ES-I3 (cell line): ENCODE results near the gene GLIS1.

Experiments used
- H3K36me3 ChIP-seq: 2 replicates; pipeline ENCODE4 v1.6.1; 2013; ENCODE audit warnings: mild to moderate bottlenecking, low read length, control low read depth, moderate library complexity; ENCODE audit not compliant: insufficient read depth
- H3K4me1 ChIP-seq: 2 replicates; pipeline ENCODE4 v1.6.1; 2013; ENCODE audit warnings: mild to moderate bottlenecking, control low read depth, low read length; ENCODE audit not compliant: insufficient read depth
- H3K9ac ChIP-seq: 2 replicates; pipeline ENCODE4 v1.6.1; 2013; ENCODE audit warnings: low read depth, mild to moderate bottlenecking, low read length, moderate library complexity
- H3K9me3 ChIP-seq: 2 replicates; pipeline ENCODE4 v1.6.1; 2013; ENCODE audit warnings: mild to moderate bottlenecking, low read length, moderate library complexity; ENCODE audit not compliant: control insufficient read depth, insufficient read depth

GLIS1 gene

DNA sequence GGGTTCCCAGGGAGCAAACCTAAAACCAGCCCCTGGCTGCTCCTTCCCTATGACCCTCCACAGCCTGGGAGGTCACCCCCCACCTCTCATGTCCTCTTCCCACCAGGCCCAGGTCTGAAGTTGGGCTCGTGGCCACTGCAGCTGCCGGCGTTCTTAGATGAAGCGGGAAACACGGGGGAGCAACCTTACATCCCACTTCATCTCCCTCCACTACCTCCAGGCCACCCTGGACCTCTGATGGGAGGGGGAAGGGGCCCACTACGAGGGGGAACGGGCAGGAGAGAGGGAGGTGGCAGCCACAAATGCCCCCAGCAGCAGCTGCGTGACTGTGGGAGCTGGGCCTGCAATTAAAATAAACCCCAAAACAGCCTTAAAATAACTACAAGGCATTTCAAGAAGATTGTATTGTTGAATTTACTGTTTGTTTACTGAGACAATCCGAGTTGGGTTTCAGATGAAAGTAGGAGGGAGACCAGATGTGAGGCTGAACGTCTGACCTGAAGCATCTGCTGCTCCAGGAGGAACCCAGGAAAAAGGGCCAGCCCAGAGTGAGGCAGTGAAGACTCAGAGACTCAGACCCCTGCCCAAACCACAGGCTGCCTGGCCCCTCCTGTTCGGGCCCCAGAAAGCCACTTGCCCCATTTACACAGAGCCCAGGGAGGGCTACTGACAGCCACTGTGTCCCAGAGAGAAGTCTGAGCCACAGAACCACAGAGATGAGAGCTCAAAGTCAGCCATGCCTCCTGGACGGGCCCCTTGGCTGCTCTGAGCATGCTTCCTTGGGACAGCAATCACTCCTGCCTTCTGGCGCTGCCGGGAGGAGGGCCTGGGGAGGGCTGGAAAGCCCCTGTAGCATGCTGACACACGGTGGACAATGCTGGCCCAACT, 59.8 kb downstream of the GLIS1 start:
- Histone ChIP-seq H3K9ac (no peak overlapping the region), H3K9me3 (no peaks in the 10 kb centered on the region), H3K4me1 (peaks cover 6% of the 10 kb centered on the region), H3K36me3 (no peaks in the 10 kb centered on the region)

DNA sequence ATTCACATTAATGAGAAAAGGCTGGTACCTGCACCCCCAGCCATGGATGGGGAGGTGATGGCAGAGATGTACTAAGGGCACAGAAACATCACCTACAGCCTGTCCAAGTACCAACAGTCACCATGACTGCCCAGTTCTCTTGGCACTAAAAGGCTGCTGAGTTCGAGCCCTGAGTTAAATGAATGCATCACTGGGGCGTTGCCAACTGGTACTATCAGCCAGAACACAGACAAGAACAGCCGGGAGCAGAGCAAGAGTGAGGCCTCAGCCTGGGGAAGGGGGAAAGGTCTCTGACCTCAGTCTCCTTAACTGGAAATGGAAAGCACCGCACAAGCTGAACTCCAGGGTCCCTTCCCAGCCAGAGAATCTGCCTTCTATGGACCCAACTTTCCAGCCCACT, 60.5 kb downstream of the GLIS1 start:
- H3K4me1 ChIP-seq = peaks cover 7% of the 10 kb centered on the region
- no peaks in the 10 kb centered on the region for H3K36me3 ChIP-seq
- no peak overlapping the region for H3K9ac ChIP-seq
- H3K9me3 ChIP-seq = no peaks in the 10 kb centered on the region

DNA sequence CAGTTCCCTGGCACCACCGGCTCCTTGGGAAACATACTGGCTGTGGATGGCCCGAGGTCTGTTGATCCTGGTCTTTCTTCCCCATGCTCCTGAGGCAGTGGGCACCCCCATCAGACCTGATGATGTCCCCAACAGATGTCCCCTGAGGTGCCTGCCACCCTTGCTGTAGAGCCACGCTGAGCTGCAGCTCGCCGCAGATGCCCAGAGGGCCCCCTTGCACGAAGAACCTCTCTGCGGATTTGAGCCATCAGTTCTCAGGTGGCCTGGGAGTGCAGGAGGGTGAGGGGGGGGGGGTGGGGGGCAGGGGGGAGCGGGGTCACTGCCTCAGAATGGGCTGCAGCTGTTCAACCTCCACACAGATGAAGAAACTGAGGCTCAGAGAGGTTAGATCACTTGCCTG, 60.9 kb downstream of the GLIS1 start:
- no peak overlapping the region for H3K9ac ChIP-seq
- peaks cover 11% of the 10 kb centered on the region for H3K4me1 ChIP-seq
- H3K36me3 ChIP-seq = no peaks in the 10 kb centered on the region

DNA sequence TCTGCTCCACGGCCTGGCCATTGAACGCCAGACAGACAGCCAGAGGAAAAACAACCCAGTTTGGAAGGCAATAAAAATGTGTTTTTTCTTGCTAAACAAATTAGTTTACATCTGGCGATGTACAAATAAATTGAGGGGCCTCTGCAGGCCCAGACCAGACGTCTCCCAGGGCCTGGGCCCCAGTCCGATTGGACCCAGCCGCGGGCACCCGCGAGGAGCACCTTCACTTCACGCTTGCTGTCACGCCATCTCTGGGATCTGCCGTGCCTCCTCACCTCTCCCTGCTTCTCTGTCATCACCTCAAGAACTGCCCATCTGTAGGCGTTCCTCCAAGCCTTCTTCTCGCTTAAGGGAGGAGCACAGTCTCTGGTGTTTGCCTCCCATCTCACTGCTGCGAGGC, 61.5 kb downstream of the GLIS1 start:
- H3K9ac ChIP-seq = no peak overlapping the region
- H3K36me3 ChIP-seq = no peaks in the 10 kb centered on the region
- no peaks in the 10 kb centered on the region for H3K9me3 ChIP-seq
- peaks cover 11% of the 10 kb centered on the region for H3K4me1 ChIP-seq

More for the DNA sequence above, 60.9 kb downstream of the GLIS1 start:
- no peaks in the 10 kb centered on the region for H3K9me3 ChIP-seq

DNA sequence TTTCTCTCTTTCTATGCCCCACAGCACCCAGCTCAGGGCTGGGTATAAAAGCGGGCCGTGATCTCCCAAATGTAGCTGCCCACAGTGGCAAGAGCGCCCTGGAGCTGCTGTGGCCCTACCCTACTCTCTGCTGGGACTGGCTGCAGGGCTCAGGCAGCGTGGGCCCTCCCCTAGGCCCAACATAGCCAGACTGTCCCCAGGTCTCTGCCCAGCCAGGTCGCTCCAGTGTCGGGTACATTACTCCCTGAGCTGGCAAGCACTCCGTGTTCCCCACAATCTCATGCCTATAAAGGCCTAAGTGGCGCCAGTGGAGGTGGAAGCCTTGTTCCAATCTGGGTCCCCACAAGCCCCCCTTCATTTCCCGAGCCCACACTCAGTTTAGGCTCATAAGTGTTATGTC, 66.2 kb downstream of the GLIS1 start:
- Histone ChIP-seq H3K4me1 (0 out of 2 replicates have a peak, but pooled peaks cover 5% of the 10 kb centered on the region), H3K36me3 (no peaks in the 10 kb centered on the region), H3K9me3 (no peaks in the 10 kb centered on the region), H3K9ac (no peak overlapping the region)

DNA sequence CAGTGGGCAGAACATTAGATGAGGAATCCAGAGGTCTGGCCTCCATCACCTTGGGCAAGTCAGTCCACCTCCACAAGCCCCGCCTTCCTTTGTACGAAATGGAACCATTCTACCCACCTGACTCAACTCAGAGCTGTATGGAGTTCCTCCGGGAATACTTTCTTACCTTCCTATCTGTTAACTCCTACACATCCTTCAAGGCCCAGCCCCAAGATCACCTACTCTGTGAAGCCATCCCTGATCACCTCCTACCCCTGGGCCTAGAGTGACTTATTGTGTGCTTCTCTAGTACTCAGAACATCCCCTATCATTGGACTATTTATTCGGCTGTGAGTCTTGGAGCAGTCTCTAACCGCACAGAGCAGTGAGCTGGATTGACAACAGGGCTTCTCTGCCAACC, 66.7 kb downstream of the GLIS1 start:
- Histone ChIP-seq H3K36me3 (no peaks in the 10 kb centered on the region), H3K4me1 (0 out of 2 replicates have a peak, but pooled peaks cover 5% of the 10 kb centered on the region), H3K9me3 (no peaks in the 10 kb centered on the region), H3K9ac (no peak overlapping the region)

DNA sequence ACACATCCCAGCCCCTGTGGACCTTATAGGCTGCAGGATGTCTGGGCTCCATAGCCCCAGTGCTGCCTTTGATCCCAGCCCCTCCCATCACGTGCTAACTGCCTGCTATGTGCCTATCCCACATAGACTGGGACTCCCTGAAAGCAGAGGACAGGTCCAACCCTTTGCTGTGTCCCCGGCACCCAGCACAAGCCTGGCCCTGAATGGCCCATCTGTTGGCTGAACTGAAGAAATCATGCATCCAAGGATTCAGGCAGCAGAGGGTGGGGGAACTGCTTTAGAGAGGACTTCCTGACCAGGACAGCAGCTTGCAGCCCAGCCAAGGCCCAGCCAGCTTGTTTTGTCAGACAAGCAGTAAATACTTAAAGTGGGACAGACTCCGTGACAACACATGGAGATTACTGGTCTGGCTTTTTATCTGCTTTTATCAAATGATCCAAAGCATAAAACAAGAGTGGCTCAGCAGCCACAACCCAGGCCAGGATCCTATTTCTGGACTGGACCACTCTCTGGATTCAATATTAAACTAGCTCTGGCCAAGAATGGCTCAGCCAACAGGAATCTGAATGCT, 69.3 kb downstream of the GLIS1 start:
- no peaks in the 10 kb centered on the region for H3K9me3 ChIP-seq
- no peaks in the 10 kb centered on the region for H3K36me3 ChIP-seq
- 0 out of 2 replicates have a peak, but pooled peaks cover 5% of the 10 kb centered on the region for H3K4me1 ChIP-seq
- H3K9ac ChIP-seq = no peak overlapping the region

DNA sequence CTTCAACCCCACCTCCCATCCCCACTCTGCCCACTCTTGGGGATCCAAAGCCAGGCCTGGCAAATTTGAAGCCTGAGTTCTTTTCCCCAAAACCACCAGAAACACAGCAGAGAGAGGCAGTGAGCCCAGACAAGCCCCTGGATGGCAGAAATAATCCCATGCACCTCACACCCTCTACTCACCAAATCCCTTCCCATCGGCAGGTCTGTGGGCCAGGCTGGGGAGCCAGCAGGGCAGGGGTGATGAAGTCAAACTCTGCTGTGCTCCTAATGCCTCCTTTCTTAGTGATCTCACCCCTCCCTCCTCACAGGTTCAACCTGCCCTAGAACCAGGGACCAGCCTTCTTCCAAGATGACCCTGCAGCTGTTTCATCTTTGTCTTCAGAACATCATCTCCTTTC, 72.4 kb downstream of the GLIS1 start:
- H3K4me1 ChIP-seq = no peaks in the 10 kb centered on the region
- no peak overlapping the region for H3K9ac ChIP-seq
- H3K9me3 ChIP-seq = no peaks in the 10 kb centered on the region
- H3K36me3 ChIP-seq = no peaks in the 10 kb centered on the region

DNA sequence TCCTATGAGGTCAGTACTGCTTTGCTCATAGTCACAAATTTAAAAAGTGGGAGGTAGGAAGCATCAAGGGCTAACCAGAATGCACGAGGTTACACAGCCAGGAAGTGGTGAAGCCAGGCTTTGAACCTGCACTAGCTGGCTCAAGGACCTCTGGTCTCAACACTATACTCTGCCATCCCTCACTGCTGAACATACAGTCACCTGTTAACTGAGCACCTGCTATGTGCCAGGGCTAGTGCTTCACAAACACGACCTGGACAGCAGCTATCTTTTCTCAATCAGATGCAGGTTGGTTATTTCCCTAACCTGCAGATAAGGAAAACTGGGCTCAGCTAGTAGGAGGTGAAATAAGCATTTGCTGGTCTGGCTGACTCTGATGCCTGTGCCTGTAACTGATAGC, 73.0 kb downstream of the GLIS1 start:
- H3K9me3 ChIP-seq = no peaks in the 10 kb centered on the region
- no peaks in the 10 kb centered on the region for H3K4me1 ChIP-seq
- H3K9ac ChIP-seq = no peak overlapping the region
- no peaks in the 10 kb centered on the region for H3K36me3 ChIP-seq

DNA sequence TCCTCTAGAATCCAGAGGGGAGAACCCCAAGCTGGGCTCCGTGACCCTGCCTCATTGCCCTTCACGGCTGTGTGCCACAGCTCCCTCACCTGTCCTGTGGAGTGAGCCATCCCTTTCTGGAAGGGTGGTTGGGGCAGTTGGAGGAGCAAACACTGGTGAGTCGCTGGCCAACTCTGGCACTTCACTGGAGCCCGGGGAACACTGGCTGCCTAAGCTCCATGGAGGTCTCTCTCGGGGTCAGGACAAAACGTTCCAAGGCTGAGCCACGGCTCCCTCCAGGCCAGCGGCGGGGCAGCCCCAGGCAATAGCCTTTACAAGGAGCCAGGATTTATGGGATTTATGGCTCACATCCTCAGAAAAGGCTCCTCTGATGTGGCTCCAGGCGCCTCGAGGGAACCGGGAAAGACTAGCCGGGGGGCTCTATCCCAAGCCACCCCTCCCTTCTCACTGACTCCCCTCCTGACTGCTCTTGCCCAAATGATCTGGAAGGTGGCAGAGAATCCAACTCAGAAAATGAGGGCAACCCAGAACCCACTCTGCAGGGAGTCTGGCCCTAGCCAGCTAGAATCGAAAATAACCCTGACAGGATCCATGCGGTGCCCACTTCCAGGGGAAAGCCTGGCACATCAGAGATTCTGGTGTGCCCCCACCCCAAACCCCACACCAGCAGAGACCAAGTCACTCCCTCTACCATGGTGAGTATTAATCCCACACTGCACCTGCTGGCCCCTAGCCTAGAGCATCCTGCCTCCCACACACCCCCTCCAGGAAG, 75.2 kb downstream of the GLIS1 start:
- H3K36me3 ChIP-seq = no peaks in the 10 kb centered on the region
- H3K4me1 ChIP-seq = no peaks in the 10 kb centered on the region
- no peak overlapping the region for H3K9ac ChIP-seq

DNA sequence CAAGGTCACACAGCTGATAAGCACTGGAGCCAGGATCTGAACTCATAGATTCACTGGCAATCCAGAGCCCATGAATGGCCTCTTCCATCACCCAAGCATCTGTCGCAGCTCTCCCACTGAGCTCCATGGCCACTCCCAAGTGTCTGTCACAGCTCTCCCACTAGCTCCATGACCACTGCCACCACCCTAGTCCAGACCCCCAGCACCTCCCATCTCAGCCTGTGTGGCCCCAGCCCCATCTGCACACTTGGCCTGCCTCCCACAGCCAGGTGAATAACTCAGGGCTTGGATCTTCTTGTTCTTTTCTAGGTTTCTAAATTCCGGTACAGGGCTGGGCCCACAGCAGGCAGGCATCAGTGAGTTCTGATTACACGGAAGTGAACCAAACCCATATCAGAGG, 76.0 kb downstream of the GLIS1 start:
- H3K9me3 ChIP-seq = no peaks in the 10 kb centered on the region
- no peaks in the 10 kb centered on the region for H3K36me3 ChIP-seq
- no peak overlapping the region for H3K9ac ChIP-seq
- no peaks in the 10 kb centered on the region for H3K4me1 ChIP-seq

More for the DNA sequence above, 75.2 kb downstream of the GLIS1 start:
- H3K9me3 ChIP-seq = no peaks in the 10 kb centered on the region

DNA sequence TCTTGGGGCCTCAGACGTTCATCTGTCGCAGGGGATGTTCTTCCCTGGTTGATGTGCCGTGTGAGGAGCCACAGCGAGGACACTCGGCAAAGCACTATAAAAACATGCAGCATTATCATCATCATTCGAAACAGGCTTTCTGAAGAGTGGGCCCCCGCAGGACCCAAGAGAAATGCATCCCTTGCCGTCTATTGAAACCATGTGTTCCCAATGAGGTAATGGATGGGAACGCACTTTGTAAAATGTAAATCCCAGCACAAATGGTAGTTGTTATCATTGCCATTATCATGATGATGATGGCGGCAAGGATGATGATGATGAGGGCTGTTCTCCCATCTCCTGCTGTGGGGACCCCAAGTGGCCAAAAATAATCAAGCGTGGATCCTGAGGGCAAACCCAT, 76.8 kb downstream of the GLIS1 start:
- Histone ChIP-seq H3K9ac (no peak overlapping the region), H3K36me3 (no peaks in the 10 kb centered on the region), H3K9me3 (no peaks in the 10 kb centered on the region), H3K4me1 (no peaks in the 10 kb centered on the region)

DNA sequence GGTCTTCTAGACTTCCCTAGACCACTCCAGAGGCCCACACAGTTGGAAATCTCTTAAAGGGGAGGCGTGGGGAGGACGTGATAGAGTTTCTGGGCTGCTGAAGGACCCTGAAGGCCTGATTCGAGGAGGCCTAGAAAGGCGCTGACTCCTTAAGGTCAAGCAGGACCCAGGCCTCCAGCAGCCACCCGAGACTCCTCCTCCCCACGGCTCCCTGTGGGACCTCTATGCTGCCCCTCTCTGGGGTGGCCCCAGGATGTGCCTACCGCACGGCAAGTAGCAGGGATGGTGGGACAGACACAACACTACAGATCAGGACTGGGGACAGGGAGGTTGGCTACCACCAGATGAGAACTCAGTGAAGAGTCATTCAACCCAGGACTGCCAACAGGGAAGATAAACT, 77.5 kb downstream of the GLIS1 start:
- Histone ChIP-seq H3K4me1 (no peaks in the 10 kb centered on the region), H3K36me3 (no peaks in the 10 kb centered on the region), H3K9ac (no peak overlapping the region), H3K9me3 (no peaks in the 10 kb centered on the region)

DNA sequence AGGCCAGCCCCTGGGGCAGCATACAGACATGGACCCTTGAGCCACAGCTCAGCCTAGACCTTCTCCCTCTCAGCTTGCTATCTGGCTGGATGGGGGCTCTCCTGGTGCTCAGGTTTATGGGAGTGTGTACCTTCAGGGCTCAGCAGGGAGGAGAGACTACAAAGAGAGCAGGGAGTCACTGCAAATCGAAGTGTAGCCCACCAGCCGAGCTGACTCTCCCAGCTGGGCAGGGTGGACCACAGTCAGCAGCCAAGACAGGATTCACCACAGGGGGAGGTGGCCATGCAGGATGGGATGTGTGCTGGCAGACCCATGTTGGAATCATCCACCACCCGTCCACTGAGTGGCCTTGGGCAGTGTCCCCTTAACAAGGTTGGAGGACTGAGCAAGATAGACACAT, 78.3 kb downstream of the GLIS1 start:
- Histone ChIP-seq H3K36me3 (no peaks in the 10 kb centered on the region), H3K4me1 (no peaks in the 10 kb centered on the region), H3K9ac (no peak overlapping the region)

More for the DNA sequence above, 78.3 kb downstream of the GLIS1 start:
- no peaks in the 10 kb centered on the region for H3K9me3 ChIP-seq
